ENCODE data around the gene SH3BGRL2.
"Not testable (repeated sequence)": the region's sequence is repeated elsewhere in the genome, so short reads cannot be mapped to it uniquely, and the experiment has no call there.

The SH3BGRL2 gene

DNA sequence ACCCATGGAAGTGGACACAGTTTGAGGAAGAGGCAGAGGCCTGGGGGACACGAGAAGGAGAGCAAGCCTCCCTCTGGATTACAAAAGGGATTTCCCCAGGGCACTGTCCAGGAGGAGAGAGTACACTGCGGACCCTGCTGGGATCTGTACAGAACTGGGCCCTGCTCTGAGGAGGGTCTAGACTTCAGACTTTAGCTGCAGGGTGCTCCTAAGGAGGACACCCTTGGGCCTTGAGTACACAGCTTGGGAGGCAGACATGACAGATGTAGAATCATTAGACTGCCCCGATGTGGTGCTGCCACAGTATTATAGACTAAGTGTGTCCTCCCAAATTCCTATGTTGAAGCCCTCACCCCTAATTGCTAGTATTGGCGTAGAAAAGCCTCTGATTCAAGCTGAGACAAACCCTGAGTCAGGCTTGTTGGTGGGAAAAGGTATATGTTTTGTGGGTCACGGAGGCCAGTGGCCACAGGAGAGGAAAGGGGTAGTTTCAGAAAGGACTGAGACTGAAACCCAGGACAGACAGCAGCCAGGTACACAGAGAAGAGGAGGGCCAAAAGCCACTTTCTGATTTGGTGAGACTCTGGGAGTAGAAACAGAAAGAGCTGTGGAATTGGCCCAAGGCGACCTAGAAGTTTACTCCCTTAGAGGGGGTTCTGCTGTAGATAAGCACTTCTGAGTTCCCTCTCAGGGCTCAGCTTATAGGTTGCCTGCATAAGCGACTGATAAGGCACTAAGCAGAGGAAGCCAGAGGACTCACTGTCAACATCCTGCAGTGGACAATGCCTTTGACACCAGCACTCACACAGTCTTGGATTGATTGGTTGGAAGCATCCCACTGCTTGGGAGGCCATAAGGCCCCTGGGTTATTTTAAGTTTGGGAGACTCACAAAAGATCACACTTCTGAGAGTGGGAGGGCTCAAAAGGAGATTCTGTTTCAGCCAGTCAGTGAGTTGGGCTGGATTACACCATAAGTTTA is 16.5 kb upstream of the SH3BGRL2 start:
- no peak for DNase-seq (ENCODE audit: low read depth in 1 of 2, low spot score in 1 of 2)

DNA sequence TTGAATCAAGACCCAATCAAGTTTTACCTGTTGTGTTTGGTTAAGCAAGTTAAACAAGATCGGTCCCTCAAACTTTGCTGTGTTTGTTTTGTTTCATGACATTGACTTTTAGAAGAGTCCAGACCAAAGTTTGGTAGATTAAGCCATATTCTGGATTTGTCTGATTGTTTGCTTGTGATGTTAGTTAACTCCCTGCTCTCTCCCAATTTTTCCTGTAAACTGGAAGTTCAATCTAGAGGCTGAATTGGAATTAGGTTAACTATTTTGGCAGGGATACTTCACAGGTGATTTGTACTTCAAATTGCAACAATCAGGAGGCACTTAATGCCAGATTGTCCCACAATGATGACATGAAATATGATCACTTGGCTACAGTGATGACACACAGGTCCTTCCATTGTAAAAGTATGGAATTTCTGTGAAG is 13.6 kb upstream of the SH3BGRL2 start:
- DNase-seq (ENCODE audit: low read depth in 1 of 2, low spot score in 1 of 2), result no peak

GRCh38 chr6:79618425-79618824 is 12.7 kb upstream of the SH3BGRL2 start:
- DNase-seq (ENCODE audit: low read depth in 1 of 2, low spot score in 1 of 2), result not testable (repeated sequence)

DNA sequence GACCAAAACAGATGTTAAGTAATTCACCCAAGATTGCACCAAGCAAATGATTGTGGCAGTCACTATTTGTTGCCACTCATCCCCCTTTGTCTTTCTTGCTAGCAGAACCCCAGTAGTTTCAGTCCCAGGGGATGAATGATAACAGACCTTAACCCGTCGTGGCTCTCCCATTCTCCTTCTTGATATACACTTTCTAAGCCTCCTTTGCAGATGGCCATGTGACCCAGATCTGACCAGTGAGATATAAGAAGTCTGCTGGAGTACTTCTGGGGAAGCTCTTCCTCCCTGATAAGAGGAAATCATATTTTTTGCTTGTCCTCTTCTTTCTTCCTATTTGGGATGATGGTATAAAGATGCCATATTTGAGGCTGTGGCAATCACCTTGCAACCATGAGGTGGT is 9.6 kb upstream of the SH3BGRL2 start:
- no peak for DNase-seq (ENCODE audit: low read depth in 1 of 2, low spot score in 1 of 2)

DNA sequence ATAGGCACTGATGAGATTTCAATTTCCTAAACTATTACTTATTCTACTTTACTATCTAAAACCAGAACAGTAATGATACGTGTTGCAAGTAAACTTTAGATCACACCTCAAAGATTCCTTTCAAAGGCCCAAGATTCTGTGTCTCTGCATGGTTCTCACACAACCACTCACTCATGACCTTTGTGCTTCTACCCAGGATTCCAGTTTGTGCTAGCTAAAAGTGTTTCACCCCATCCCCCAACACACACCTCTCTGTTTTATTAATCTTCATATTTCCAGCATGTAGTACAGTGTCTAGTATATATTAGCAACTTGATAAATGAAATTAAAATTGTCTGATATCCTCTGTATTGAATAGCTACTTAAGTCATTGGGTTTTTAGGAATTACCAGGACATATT is 8.8 kb upstream of the SH3BGRL2 start:
- no peak for DNase-seq (ENCODE audit: low read depth in 1 of 2, low spot score in 1 of 2)

GRCh38 chr6:79623106-79623505 is 8.0 kb upstream of the SH3BGRL2 start:
- no peak for DNase-seq (ENCODE audit: low read depth in 1 of 2, low spot score in 1 of 2)

DNA sequence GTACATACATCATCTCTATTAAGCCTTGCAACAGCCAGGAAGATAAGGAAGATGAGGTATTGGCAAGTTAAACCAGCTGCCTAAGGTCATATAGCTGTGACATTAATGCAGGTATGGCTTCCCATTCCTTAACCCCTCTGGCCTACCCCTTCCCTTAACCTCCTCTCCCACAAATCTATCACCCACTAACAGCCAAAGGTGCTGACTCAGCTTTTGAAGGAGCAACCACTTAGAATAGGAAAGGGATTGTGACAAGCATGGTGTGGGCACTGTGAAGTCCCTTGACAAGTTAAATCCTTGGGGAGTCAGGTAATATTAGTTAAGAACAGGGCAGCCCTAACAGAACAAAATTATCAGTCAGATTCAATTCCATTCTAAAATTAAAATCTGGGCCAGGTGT is 5.4 kb upstream of the SH3BGRL2 start:
- no peak for DNase-seq (ENCODE audit: low read depth in 1 of 2, low spot score in 1 of 2)

- DNase-seq (ENCODE audit: low read depth in 1 of 2, low spot score in 1 of 2), result no peak
Observed at GRCh38 chr6:79626811-79627210, 4.3 kb upstream of the SH3BGRL2 start.

DNA sequence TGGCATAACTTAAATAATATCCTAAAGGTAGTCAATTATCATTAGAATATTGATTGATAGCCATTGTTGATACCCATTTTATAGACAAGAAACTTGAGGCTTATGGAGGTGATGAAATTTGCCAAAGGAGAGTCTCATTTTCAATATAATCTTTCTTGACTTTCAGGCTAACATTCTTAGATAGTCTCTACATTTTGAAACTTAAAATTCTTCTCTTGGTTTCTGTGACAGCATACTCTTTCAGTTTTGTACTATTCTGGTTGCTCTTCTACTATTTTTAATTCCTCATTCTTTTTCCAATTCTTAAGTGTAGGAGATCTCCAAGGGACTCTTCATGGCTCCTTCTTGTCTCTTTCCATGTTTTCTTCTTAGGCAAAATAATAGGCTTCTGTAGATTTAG is 3.7 kb upstream of the SH3BGRL2 start:
- DNase-seq (ENCODE audit: low read depth in 1 of 2, low spot score in 1 of 2), result no peak

DNA sequence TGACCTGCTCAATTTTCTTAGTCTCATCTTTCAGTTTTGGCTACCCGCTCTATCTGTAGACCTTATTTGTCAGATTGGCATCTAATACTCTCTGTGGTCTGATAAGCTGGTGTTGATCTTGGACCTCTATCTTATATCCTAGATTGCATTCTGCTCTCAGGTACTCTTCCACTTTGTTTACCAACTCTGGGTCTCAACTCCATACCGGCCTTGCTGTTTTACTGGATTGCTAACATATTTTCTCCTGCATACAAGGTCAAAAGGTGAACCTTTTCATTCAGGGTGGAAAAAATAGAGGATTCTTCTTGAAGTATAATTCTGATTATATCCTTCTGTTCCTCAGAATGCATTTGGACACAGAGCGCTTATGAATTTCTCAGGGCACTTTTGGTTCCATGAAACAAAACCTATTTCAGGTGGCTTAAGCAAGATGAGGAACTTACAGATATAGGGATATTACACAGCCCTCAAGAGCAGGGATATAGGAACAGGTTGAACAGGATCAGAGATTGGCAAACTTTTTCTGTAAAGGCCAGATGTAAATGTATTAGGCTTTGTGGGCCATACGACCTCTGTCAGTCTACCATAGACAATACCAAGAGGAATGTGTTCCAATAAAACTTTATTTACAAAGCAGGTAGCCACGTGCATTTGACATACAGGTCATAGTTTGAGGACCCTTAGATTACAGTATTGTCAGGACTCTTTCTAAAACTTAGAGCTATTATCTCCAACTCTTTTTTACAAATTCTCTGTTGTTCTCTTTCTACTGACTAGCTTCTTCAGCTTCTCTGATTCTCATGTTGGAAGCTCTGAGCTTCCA is 2.5 kb upstream of the SH3BGRL2 start:
- DNase-seq (ENCODE audit: low read depth in 1 of 2, low spot score in 1 of 2), result no peak

DNA sequence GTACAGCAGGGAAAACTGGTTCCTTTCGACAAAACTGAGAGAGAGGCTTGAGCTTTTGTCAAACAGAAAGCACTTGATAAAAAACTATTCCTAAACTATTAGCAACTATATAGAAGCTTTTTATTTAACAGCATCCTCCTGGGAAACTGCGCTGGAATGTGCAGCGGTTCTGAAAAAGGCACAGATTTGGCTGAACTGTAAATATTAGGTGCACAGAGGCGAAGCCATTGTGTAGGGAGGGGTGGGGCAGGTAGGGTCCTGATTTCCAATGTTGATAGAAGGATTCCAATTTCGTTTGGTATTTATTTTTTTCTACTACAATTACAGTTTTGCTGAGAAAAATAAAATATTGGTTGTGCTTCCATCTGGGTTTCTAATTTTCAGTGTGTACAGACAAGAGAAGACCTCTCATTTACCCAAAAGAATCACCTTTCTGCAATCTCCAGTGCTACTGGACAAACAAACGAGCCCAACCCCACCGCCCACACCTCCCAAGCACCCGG is 698 bp upstream of the SH3BGRL2 start:
- no peak for DNase-seq (ENCODE audit: low read depth in 1 of 2, low spot score in 1 of 2)

- no peak for DNase-seq (ENCODE audit: low read depth in 1 of 2, low spot score in 1 of 2)
Observed at GRCh38 chr6:79631693-79632172, 604 bp downstream of the SH3BGRL2 start.

GRCh38 chr6:79632580-79632979 is 1.5 kb downstream of the SH3BGRL2 start:
- DNase-seq (ENCODE audit: low read depth in 1 of 2, low spot score in 1 of 2), result no peak

GRCh38 chr6:79634491-79635231 is 3.5 kb downstream of the SH3BGRL2 start:
- DNase-seq (ENCODE audit: low read depth in 1 of 2, low spot score in 1 of 2), result no peak

DNA sequence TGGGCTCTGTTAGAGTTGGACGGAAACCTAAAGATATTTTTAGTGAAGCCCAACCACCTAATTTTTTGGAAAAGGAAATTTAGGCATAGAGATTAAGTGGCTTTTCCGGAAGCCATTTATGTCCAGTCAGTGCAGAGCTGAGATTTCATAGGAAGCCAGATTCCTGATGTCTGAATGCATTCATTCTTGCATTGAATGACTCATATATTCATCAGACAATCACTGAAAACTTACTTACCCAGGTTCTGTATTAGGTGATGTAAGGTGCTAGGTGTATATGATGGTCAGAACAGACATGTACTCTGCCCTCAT is 4.1 kb downstream of the SH3BGRL2 start:
- DNase-seq (ENCODE audit: low read depth in 1 of 2, low spot score in 1 of 2), result no peak

GRCh38 chr6:79636673-79637072 is 5.5 kb downstream of the SH3BGRL2 start:
- no peak for DNase-seq (ENCODE audit: low read depth in 1 of 2, low spot score in 1 of 2)

GRCh38 chr6:79640146-79641111 is 9.3 kb downstream of the SH3BGRL2 start:
- DNase-seq (ENCODE audit: low read depth in 1 of 2, low spot score in 1 of 2), result no peak

GRCh38 chr6:79646006-79646405 is 14.9 kb downstream of the SH3BGRL2 start:
- DNase-seq (ENCODE audit: low read depth in 1 of 2, low spot score in 1 of 2), result no peak

GRCh38 chr6:79646561-79646960 is 15.4 kb downstream of the SH3BGRL2 start:
- DNase-seq (ENCODE audit: low read depth in 1 of 2, low spot score in 1 of 2), result no peak

DNA sequence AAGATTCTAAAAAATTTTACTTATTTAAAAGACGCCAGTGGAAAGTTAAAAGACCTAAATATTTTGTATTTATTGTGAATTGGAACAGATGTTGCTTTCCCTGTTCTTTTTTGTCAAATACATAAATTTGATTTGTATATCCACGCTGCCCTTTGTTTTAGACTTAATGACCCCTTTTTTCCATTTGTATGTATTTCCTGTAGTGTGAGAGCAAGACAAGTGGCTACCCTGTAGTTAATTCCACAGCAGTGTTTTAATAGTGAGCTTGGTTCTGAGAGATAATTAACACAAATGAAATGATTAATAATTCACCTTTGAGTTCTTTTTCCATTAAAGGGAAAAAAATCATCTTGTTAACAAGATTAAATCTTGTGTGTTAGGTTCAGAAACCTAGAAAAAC is 16.6 kb downstream of the SH3BGRL2 start:
- no peak for DNase-seq (ENCODE audit: low read depth in 1 of 2, low spot score in 1 of 2)
